Measurements from ENCODE around the gene WFDC10B.
"Not testable (repeated sequence)": the region's sequence is repeated elsewhere in the genome, so short reads cannot be mapped to it uniquely, and the experiment has no call there.

WFDC10B gene

GRCh38 chr20:45649312-45649863, 55.4 kb downstream of the WFDC10B start:
- in situ Hi-C loops (cut with HindIII; ENCODE audit: low sequenced_read_pairs), result no loop called here

- in situ Hi-C loops (cut with HindIII; ENCODE audit: low sequenced_read_pairs), result no loop called here
Observed at GRCh38 chr20:45647441-45648050, 57.3 kb downstream of the WFDC10B start.

DNA sequence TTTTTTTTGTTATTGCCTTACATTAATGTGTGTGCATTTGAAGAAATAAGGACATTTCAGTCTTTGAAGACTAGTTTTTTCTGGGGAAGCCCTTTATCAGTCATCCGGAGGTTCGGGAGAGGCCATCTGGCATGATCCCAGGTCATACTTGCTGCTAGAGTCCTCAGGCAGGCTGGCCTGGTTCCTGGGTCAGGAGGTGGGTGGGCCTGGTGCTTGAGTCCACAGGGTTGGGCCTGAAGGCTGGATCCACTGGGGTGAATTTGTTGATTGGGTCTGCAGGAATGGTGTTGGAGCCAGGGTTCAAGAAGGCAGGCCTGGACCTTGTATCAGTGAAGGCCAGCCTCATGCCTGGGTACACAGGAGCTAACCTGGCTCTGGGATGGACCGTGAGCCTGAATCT, 57.9 kb downstream of the WFDC10B start:
- in situ Hi-C loops (cut with HindIII; ENCODE audit: low sequenced_read_pairs), result no loop called here

GRCh38 chr20:45645869-45646268, 59.0 kb downstream of the WFDC10B start:
- in situ Hi-C loops (cut with HindIII; ENCODE audit: low sequenced_read_pairs), result not testable (repeated sequence)

- in situ Hi-C loops (cut with HindIII; ENCODE audit: low sequenced_read_pairs), result not testable (repeated sequence)
Observed at GRCh38 chr20:45641076-45641475, 63.7 kb downstream of the WFDC10B start.

GRCh38 chr20:45639687-45640086, 65.1 kb downstream of the WFDC10B start:
- in situ Hi-C loops (cut with HindIII; ENCODE audit: low sequenced_read_pairs), result no loop called here

GRCh38 chr20:45636513-45636912, 68.3 kb downstream of the WFDC10B start:
- in situ Hi-C loops (cut with HindIII; ENCODE audit: low sequenced_read_pairs), result no loop called here

Measured in endothelial cell of hepatic sinusoid (primary cell).